Measurements from ENCODE around the gene OSER1. TPM values are rescaled to one million over a fixed set of nuclear protein-coding genes. Genes with fewer than 3 reads are reported as not detected.
A peak's percentile ranks its signal among the peaks of the same experiment; 100 is the strongest.

Gene OSER1
- total RNA-seq, 4 donors from 2014 or later: 45.2 to 94.4 (median 71.0) TPM

DNA sequence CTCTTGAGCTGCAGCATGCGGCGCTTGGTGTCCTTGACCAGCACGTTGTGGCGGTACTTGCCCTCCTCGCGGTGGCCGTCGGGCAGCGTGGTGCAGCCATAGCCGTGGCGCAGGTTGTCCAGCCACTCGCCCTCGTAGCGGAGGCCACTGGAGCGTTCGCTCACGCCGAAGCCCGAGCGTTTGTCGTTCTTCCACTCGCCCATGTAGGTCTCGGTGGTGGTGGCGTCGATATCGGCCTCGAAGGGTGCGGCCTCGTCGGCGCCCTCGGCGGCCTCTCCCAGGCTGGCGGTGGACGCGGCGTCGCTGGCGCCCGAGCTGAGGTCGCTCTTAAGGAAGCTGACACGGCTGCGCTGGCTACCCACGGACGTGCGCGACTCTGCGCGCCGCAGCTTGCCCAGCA is 50.9 kb downstream of the OSER1 start:
- Histone ChIP-seq H3K4me1 (peaks cover 20 to 71% (median 52%) of the 10 kb centered on the region in 4 donors), H3K9me3 (no peaks in the 10 kb centered on the region), H3K27ac (replicated peaks in 1 of 4) (peak overlapping the region; percentile 85 to 95 (median 92)), H3K36me3 (peaks cover 14 to 24% (median 16%) of the 10 kb centered on the region in 4 donors), H3K4me3 (no peak overlapping the region), H3K27me3 (no peaks in the 10 kb centered on the region)
- no peak for DNase-seq (ENCODE audit: extremely low spot score)
- intact Hi-C loops (cut with DNase I): no loop called here
- no peak for TF ChIP-seq POLR2A (IDR thresholded peaks at IDR 0.05; ENCODE audit: low read depth)
- TF ChIP-seq, protein P1, sequence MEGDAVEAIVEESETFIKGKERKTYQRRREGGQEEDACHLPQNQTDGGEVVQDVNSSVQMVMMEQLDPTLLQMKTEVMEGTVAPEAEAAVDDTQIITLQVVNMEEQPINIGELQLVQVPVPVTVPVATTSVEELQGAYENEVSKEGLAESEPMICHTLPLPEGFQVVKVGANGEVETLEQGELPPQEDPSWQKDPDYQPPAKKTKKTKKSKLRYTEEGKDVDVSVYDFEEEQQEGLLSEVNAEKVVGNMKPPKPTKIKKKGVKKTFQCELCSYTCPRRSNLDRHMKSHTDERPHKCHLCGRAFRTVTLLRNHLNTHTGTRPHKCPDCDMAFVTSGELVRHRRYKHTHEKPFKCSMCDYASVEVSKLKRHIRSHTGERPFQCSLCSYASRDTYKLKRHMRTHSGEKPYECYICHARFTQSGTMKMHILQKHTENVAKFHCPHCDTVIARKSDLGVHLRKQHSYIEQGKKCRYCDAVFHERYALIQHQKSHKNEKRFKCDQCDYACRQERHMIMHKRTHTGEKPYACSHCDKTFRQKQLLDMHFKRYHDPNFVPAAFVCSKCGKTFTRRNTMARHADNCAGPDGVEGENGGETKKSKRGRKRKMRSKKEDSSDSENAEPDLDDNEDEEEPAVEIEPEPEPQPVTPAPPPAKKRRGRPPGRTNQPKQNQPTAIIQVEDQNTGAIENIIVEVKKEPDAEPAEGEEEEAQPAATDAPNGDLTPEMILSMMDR (IDR thresholded peaks at IDR 0.05): no peak
- 85% methylated on average over 36 of the region's 50 CpGs for WGBS

DNA sequence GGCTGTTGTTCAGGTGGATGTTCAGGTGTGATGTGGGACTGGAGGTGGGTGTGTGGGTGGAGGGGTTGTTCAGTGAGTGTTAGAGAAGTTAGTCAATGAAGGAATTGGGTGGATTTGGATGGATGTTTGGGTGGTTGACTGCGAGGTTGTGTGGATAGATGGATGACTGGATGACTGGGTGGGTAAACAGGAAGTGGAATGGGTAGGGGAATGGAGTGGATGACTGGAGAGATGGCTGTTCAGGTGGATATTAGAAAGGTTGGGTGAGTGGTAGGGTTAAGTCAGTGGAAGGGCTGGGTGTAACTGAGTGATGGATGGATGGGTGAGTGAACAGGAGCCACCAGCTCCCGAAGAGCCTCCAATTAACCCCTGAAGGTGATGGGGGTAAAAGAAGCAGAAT is 51.4 kb downstream of the OSER1 start:
- no peak for TF ChIP-seq POLR2A (IDR thresholded peaks at IDR 0.05; ENCODE audit: low read depth)
- TF ChIP-seq, protein P1 (IDR thresholded peaks at IDR 0.05): no peak
- TF ChIP-seq POLR2AphosphoS5 (IDR thresholded peaks at IDR 0.05): no peak
- no peak for TF ChIP-seq EP300 (IDR thresholded peaks at IDR 0.05)
- Histone ChIP-seq H3K36me3 (peaks cover 14 to 24% (median 16%) of the 10 kb centered on the region in 4 donors), H3K27me3 (no peaks in the 10 kb centered on the region), H3K27ac (replicated peaks in 1 of 4) (peak overlapping the region; percentile 85 to 95 (median 92)), H3K9me3 (no peaks in the 10 kb centered on the region), H3K4me3 (no peak overlapping the region), H3K4me1 (peaks cover 17 to 71% (median 53%) of the 10 kb centered on the region in 4 donors)
- whole genome bisulfite sequencing: 60% methylated on average over 2 of the region's 2 CpGs
- intact Hi-C loops (cut with DNase I): no loop called here
- DNase-seq (ENCODE audit: extremely low spot score): no peak

DNA sequence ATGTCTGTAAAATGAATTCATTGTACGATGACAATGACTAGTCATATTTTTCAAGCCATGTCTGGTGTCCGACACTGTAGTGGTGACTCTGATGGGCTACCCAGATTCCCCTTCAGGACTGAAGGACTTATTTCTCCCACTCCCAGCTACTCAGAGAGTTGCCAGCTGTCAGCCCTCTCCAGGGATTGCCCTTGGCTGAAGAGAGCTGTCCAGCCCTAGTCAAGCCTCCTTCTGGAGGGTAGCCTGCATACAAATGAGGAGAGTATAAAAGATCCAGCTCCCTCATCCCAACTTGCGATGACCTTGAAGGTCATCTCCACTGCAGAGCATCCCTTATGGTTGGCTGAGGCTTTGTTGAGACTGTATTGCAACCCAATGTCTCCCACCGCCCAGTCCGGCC is 53.5 kb downstream of the OSER1 start:
- Histone ChIP-seq H3K27me3 (no peaks in the 10 kb centered on the region), H3K36me3 (peaks cover 14 to 24% (median 16%) of the 10 kb centered on the region in 4 donors), H3K4me1 (peaks cover 24 to 84% (median 69%) of the 10 kb centered on the region in 4 donors), H3K27ac (replicated peaks in 1 of 4) (peak overlapping the region; percentile 85 to 95 (median 92)), H3K4me3 (no peak overlapping the region), H3K9me3 (no peaks in the 10 kb centered on the region)
- no peak for DNase-seq (ENCODE audit: extremely low spot score)
- WGBS: 86% methylated on average over 5 of the region's 5 CpGs
- no peak for TF ChIP-seq POLR2A (IDR thresholded peaks at IDR 0.05; ENCODE audit: low read depth)
- TF ChIP-seq EP300 (IDR thresholded peaks at IDR 0.05): no peak
- TF ChIP-seq POLR2AphosphoS5 (IDR thresholded peaks at IDR 0.05): no peak
- TF ChIP-seq, protein P1 (IDR thresholded peaks at IDR 0.05): no peak
- intact Hi-C loops (cut with DNase I): no loop called here

DNA sequence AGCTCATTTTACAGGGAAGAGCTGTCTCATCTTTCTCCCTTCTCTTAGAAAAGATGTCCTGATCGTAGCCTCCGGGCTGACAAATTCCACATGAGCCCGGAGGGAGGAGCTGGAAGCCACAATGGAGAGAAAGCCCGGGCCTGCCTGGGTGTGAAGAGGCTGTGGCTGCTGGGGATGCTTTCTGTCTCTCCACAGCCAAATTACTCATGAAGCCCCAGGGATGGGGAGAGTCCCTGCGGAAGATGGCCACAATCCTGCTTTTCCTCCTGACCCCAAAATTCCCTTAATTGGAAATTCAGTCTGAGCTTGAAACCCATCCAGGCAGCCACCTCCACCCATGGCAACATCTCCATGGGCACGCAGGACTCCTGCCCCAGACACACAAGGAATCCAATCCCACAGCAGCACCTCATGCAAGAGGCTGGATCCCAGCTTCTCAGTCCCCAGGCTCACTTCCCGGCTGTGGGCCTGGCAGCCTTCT is 56.0 kb downstream of the OSER1 start:
- H3K4me1 ChIP-seq: peaks cover 30 to 98% (median 72%) of the 10 kb centered on the region in 4 donors
- TF ChIP-seq, protein P1 (IDR thresholded peaks at IDR 0.05): peak in 2 of 3 experiments; percentile 32
- TF ChIP-seq POLR2AphosphoS5 (IDR thresholded peaks at IDR 0.05): peak; percentile 59 to 77
- TF ChIP-seq POLR2A (IDR thresholded peaks at IDR 0.05; ENCODE audit: low read depth): no peak
- TF ChIP-seq EP300 (IDR thresholded peaks at IDR 0.05): no peak
- intact Hi-C loops (cut with DNase I): no loop called here
- no peaks in the 10 kb centered on the region for H3K27me3 ChIP-seq
- no peaks in the 10 kb centered on the region for H3K9me3 ChIP-seq
- DNase-seq (ENCODE audit: extremely low spot score): no peak
- H3K4me3 ChIP-seq: peak overlapping the region in 1 of 4 donors; percentile 7
- WGBS: 46% methylated on average over 7 of the region's 7 CpGs
- peaks cover 6 to 13% (median 12%) of the 10 kb centered on the region in 4 donors for H3K36me3 ChIP-seq
- H3K27ac ChIP-seq (replicated peaks in 1 of 4): peak overlapping the region; percentile 85 to 95 (median 92)

DNA sequence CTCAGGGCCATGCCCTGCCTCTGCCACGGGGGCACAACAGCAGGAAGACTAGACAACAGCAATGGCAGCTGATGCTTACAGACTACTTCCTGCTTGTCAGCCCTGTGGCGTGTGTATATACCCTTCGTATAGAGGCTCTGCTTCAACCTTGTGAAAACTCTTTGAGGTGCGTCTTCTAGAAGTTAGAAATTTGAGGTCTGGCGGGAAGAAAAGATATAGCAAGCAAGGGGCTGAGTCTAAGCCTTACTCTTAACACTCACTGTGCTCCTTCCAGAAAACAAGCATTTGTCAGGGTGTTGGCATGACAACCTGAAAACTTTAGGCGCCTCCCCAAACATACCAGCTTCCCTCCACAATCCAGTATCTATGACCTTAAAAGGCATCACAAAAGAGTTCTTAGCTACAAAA is 56.9 kb downstream of the OSER1 start:
- no peak for TF ChIP-seq POLR2A (IDR thresholded peaks at IDR 0.05; ENCODE audit: low read depth)
- TF ChIP-seq EP300 (IDR thresholded peaks at IDR 0.05): no peak
- peak; percentile 20 to 85 for TF ChIP-seq POLR2AphosphoS5 (IDR thresholded peaks at IDR 0.05)
- TF ChIP-seq, protein P1 (IDR thresholded peaks at IDR 0.05): peak in 1 of 3 experiments; percentile 4
- intact Hi-C loops (cut with DNase I): no loop called here
- DNase-seq (ENCODE audit: extremely low spot score): no peak
- Histone ChIP-seq H3K4me1 (peaks cover 36 to 98% (median 75%) of the 10 kb centered on the region in 4 donors), H3K4me3 (peak overlapping the region in 2 of 4 donors; percentile 2 to 7), H3K9me3 (no peaks in the 10 kb centered on the region), H3K36me3 (peaks cover 0 to 3% (median 2%) of the 10 kb centered on the region in 4 donors), H3K27ac (replicated peaks in 1 of 4) (peak overlapping the region; percentile 85 to 95 (median 92)), H3K27me3 (no peaks in the 10 kb centered on the region)
- 28% methylated on average over 2 of the region's 6 CpGs for WGBS

Measured in esophagus muscularis mucosa (tissue), 4 donors.